HCT116 (cell line): ENCODE data around the gene LARP1. TPM values are rescaled to one million over a fixed set of nuclear protein-coding genes. Genes with fewer than 3 reads are reported as not detected.

ENCODE experiments used
- ATAC-seq: fragments of 200-7000 bp; cut with Tn5 transposase; 2 replicates; pipeline ENCODE4 v1.9.1; 2020; ENCODE audit warnings: mild to moderate bottlenecking, moderate library complexity
- BruUV-seq: library from RNA; stranded (reverse); fragments of 400-500 nt; replicated peaks from 2 replicates; lab custom pipeline; 2021; lab: Mats Ljungman, UMichigan
- CTCF ChIA-PET: fragments of 300-600 bp; sonication (Branson Sonifier 250); formaldehyde crosslinking; loops from one replicate; lab custom pipeline; 2021; ENCODE audit warnings: antibody characterized with exemption; lab: Charles Lee
- POLR2A ChIA-PET: fragments of 300-600, 350-600 bp; sonication (Branson Sonifier 250); formaldehyde crosslinking; loops from one replicate; lab custom pipeline; 2021; ENCODE audit warnings: antibody characterized with exemption; lab: Charles Lee
- RAD21 ChIA-PET, 2 experiments: fragments of 300-600 bp; sonication (Branson Sonifier 250); formaldehyde crosslinking; loops; one replicate each; lab custom pipeline; 2023; ENCODE audit warnings: low total read pairs in 2 of 2; ENCODE audit not compliant: uncharacterized antibody in 2 of 2, unreplicated experiment in 2 of 2, low non-redundant PET in 1 of 2; lab: Charles Lee
- DNase-seq: peaks from one replicate; pipeline ENCODE4 v3.0.0-alpha.2; 2010; ENCODE audit warnings: low read depth, low spot score
- H2AFZ ChIP-seq: fragments of 200-600 bp; shearing (Covaris generic), sonication (generic); 2 replicates; pipeline ENCODE4 v1.6.1; 2017; ENCODE audit warnings: low read depth, mixed run types, mixed read lengths, antibody characterized with exemption, low read length; ENCODE audit not compliant: poor library complexity, severe bottlenecking
- H3K27ac ChIP-seq: 2 replicates; pipeline ENCODE4 v1.5.1; 2012; ENCODE audit warnings: low read depth, low read length
- H3K27me3 ChIP-seq: fragments of 200-600 bp; sonication (generic); 2 replicates; pipeline ENCODE4 v1.6.1; 2016; ENCODE audit warnings: mixed run types, low read length, mixed read lengths; ENCODE audit not compliant: insufficient read depth
- H3K36me3 ChIP-seq, 2 experiments: fragments of 200-500 bp in 1 of 2; fragments of 200-600 bp in 1 of 2; sonication (Bioruptor generic) in 1 of 2; sonication (generic) in 1 of 2; 2 replicates each; pipeline versions ENCODE4 v1.5.1 to v1.6.1; 2014 to 2016; ENCODE audit warnings: low read length in 2 of 2, inconsistent platforms in 1 of 2, mixed read lengths in 1 of 2, mixed run types in 1 of 2; ENCODE audit not compliant: insufficient read depth in 2 of 2, control insufficient read depth in 1 of 2
- H3K4me1 ChIP-seq, 2 experiments: fragments of 200-600 bp in 1 of 2; sonication (generic) in 1 of 2; 2 replicates each; pipeline versions ENCODE4 v1.5.1 to v1.6.1; 2012 to 2017; ENCODE audit warnings: low read length in 2 of 2, inconsistent platforms in 1 of 2, mild to moderate bottlenecking in 1 of 2, mixed read lengths in 1 of 2, mixed run types in 1 of 2, moderate library complexity in 1 of 2; ENCODE audit not compliant: insufficient read depth in 2 of 2, control insufficient read depth in 1 of 2
- H3K4me2 ChIP-seq: fragments of 200-600 bp; sonication (generic); 2 replicates; pipeline ENCODE4 v1.6.1; 2017; ENCODE audit warnings: mixed run types, low read length, mixed read lengths
- H3K4me3 ChIP-seq, 2 experiments: fragments of 200-600 bp in 1 of 2; sonication (generic) in 1 of 2; replicated peaks in 1 of 2; 2 replicates each; pipeline ENCODE4 v1.5.1; 2011 to 2016; ENCODE audit warnings: low read length in 2 of 2, control low read depth in 1 of 2, low read depth in 1 of 2, mild to moderate bottlenecking in 1 of 2, mixed read lengths in 1 of 2, mixed run types in 1 of 2
- H3K79me2 ChIP-seq: fragments of 200-600 bp; sonication (generic); 2 replicates; pipeline ENCODE4 v1.6.1; 2017; ENCODE audit warnings: mild to moderate bottlenecking, mixed run types, low read length, moderate library complexity, mixed read lengths; ENCODE audit not compliant: insufficient read depth
- H3K9ac ChIP-seq: fragments of 200-600 bp; sonication (generic); 2 replicates; pipeline ENCODE4 v1.6.1; 2016; ENCODE audit warnings: low read length, mixed read lengths
- H3K9me2 ChIP-seq: fragments of 200-600 bp; sonication (generic), shearing (Covaris generic); 2 replicates; pipeline ENCODE4 v1.6.1; 2017; ENCODE audit warnings: mixed run types, mild to moderate bottlenecking, moderate library complexity; ENCODE audit not compliant: insufficient read depth
- H3K9me3 ChIP-seq, 2 experiments: fragments of 200-500 bp in 1 of 2; fragments of 200-600 bp in 1 of 2; sonication (Bioruptor generic) in 1 of 2; sonication (generic) in 1 of 2; 2 replicates each; pipeline ENCODE4 v1.6.1; 2014 to 2017; ENCODE audit warnings: low read length in 2 of 2, mixed read lengths in 2 of 2, inconsistent platforms in 1 of 2, low read depth in 1 of 2, mild to moderate bottlenecking in 1 of 2, mixed run types in 1 of 2, moderate library complexity in 1 of 2; ENCODE audit not compliant: control insufficient read depth in 1 of 2, insufficient read depth in 1 of 2
- H4K20me1 ChIP-seq: fragments of 200-600 bp; sonication (generic), shearing (Covaris generic); 2 replicates; pipeline ENCODE4 v1.6.1; 2017; ENCODE audit warnings: mixed run types, mild to moderate bottlenecking, moderate library complexity; ENCODE audit not compliant: insufficient read depth
- CBX3 ChIP-seq: IDR thresholded peaks from 2 replicates; pipeline ENCODE4 v1.6.1; 2012; ENCODE audit warnings: low read depth
- CEBPB ChIP-seq: IDR thresholded peaks from 2 replicates; pipeline ENCODE4 v1.6.1; 2012; ENCODE audit warnings: low read depth
- CTCF ChIP-seq, 3 experiments: fragments of 200-600 bp in 1 of 3; sonication (generic) in 1 of 3; IDR thresholded peaks in 2 of 3; conservative IDR thresholded peaks in 1 of 3; 2 replicates each; pipeline ENCODE4 v1.5.1; 2012 to 2017; ENCODE audit warnings: low read depth in 2 of 3, low read length in 2 of 3, antibody characterized with exemption in 1 of 3, borderline replicate concordance in 1 of 3, control low read depth in 1 of 3, mild to moderate bottlenecking in 1 of 3, mixed read lengths in 1 of 3, mixed run types in 1 of 3, moderate library complexity in 1 of 3; ENCODE audit not compliant: insufficient read depth in 1 of 3
- EGR1 ChIP-seq: IDR thresholded peaks from 2 replicates; pipeline ENCODE4 v1.6.1; 2012; ENCODE audit warnings: low read depth
- ELF1 ChIP-seq: IDR thresholded peaks from 2 replicates; pipeline ENCODE4 v1.6.1; 2012; ENCODE audit warnings: low read depth, borderline replicate concordance
- EZH2 ChIP-seq: fragments of 200-600 bp; sonication (generic); IDR thresholded peaks from 2 replicates; pipeline ENCODE4 v1.6.1; 2017; ENCODE audit warnings: antibody characterized with exemption, mixed run types
- EZH2phosphoT487 ChIP-seq: fragments of 200-600 bp; IDR thresholded peaks from 2 replicates; pipeline ENCODE4 v1.6.1; 2018; ENCODE audit warnings: antibody characterized with exemption, borderline replicate concordance
- FOSL1 ChIP-seq: IDR thresholded peaks from 2 replicates; pipeline ENCODE4 v1.6.1; 2012; ENCODE audit warnings: low read depth
- POLR2AphosphoS5 ChIP-seq: IDR thresholded peaks from 2 replicates; pipeline ENCODE4 v1.6.1; 2011; ENCODE audit warnings: mild to moderate bottlenecking, low read depth, low read length, moderate library complexity
- RAD21 ChIP-seq: IDR thresholded peaks from 2 replicates; pipeline ENCODE4 v1.6.1; 2012; ENCODE audit warnings: low read depth, mild to moderate bottlenecking
- SIN3A ChIP-seq: IDR thresholded peaks from 2 replicates; pipeline ENCODE4 v1.6.1; 2012; ENCODE audit warnings: low read depth
- SP1 ChIP-seq: IDR thresholded peaks from 2 replicates; pipeline ENCODE4 v1.6.1; 2012; ENCODE audit warnings: low read depth
- SRF ChIP-seq: IDR thresholded peaks from 2 replicates; pipeline ENCODE4 v1.6.1; 2012; ENCODE audit warnings: low read depth
- TCF7L2 ChIP-seq: IDR thresholded peaks from 2 replicates; pipeline ENCODE4 v1.7.0; 2011; ENCODE audit warnings: borderline replicate concordance, inconsistent platforms; ENCODE audit not compliant: insufficient read depth, insufficient read length; ENCODE audit errors: extremely low read depth
- YY1 ChIP-seq: IDR thresholded peaks from 2 replicates; pipeline ENCODE4 v1.6.1; 2011; ENCODE audit warnings: low read length, low read depth, moderate library complexity, mild to moderate bottlenecking; ENCODE audit not compliant: insufficient replicate concordance; ENCODE audit errors: extremely low read depth
- ZBTB33 ChIP-seq: IDR thresholded peaks from 2 replicates; pipeline ENCODE4 v1.6.1; 2011; ENCODE audit warnings: mild to moderate bottlenecking, low read length, moderate library complexity; ENCODE audit not compliant: insufficient replicate concordance; ENCODE audit errors: extremely low read depth
- ZFX ChIP-seq: fragments of 450-650 bp; IDR thresholded peaks from 2 replicates; pipeline ENCODE4 v1.6.1; 2017
- intact Hi-C: fragments of 100-400 bp; cut with micrococcal nuclease; formaldehyde crosslinking; loops from 2 replicates; pipeline ENCODE4 v1.10.0; 2022
- total RNA-seq: library from RNA; stranded (reverse); gene quantifications from one replicate; pipeline ENCODE4 v1.2.1, GENCODE V29; 2021; ENCODE audit not compliant: unreplicated experiment
- TF ChIP-seq, protein P1 (sequence below): IDR thresholded peaks from 2 replicates; pipeline ENCODE4 v1.6.1; 2012
- TF ChIP-seq, protein P2 (sequence below): IDR thresholded peaks from 2 replicates; pipeline ENCODE4 v1.6.1; 2012; ENCODE audit warnings: low read depth
- TF ChIP-seq, protein P3 (sequence below): IDR thresholded peaks from 2 replicates; pipeline ENCODE4 v1.6.1; 2012

Gene LARP1
- total RNA-seq, 1 experiment from 2014 or later, result 201 TPM

- Histone ChIP-seq H4K20me1 (peaks cover 10% of the 10 kb centered on the region; the same call in 1 of the 2 replicates), H3K9me2 (no peaks in the 10 kb centered on the region), H2AFZ (no peak overlapping the region), H3K4me2 (no peak overlapping the region), H3K4me1 (no peaks in the 10 kb centered on the region), H3K79me2 (peaks cover 74% of the 10 kb centered on the region), H3K9me3 (no peaks in the 10 kb centered on the region), H3K9ac (no peak overlapping the region), H3K36me3 (peaks cover 41 to 64% of the 10 kb centered on the region in 2 experiments), H3K27me3 (no peaks in the 10 kb centered on the region), H3K27ac (0 out of 2 replicates have a peak overlapping the region, but pooled peaks have one; percentile 2), H3K4me3 (no peak overlapping the region)
- ATAC-seq (no peak), DNase-seq (no peak)
- TF ChIP-seq EGR1 (no peak), CEBPB (no peak), CTCF (IDR thresholded peaks at IDR 0.05 in 2 of 3, conservative IDR thresholded peaks at IDR 0.05 in 1 of 3; ENCODE audit: borderline replicate concordance in 1 of 3, insufficient read depth in 1 of 3, low read depth in 2 of 3, low read length in 2 of 3) (no peak), EZH2 (no peak), SRF (no peak), ZFX (no peak), POLR2AphosphoS5 (no peak), TCF7L2 (no peak), ZBTB33 (no peak), YY1 (no peak), EZH2phosphoT487 (no peak), CBX3 (no peak), FOSL1 (no peak), SIN3A (no peak), RAD21 (no peak), ELF1 (no peak), SP1 (no peak)
- TF ChIP-seq, protein P1, sequence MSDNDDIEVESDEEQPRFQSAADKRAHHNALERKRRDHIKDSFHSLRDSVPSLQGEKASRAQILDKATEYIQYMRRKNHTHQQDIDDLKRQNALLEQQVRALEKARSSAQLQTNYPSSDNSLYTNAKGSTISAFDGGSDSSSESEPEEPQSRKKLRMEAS, result no peak
- TF ChIP-seq, protein P2, sequence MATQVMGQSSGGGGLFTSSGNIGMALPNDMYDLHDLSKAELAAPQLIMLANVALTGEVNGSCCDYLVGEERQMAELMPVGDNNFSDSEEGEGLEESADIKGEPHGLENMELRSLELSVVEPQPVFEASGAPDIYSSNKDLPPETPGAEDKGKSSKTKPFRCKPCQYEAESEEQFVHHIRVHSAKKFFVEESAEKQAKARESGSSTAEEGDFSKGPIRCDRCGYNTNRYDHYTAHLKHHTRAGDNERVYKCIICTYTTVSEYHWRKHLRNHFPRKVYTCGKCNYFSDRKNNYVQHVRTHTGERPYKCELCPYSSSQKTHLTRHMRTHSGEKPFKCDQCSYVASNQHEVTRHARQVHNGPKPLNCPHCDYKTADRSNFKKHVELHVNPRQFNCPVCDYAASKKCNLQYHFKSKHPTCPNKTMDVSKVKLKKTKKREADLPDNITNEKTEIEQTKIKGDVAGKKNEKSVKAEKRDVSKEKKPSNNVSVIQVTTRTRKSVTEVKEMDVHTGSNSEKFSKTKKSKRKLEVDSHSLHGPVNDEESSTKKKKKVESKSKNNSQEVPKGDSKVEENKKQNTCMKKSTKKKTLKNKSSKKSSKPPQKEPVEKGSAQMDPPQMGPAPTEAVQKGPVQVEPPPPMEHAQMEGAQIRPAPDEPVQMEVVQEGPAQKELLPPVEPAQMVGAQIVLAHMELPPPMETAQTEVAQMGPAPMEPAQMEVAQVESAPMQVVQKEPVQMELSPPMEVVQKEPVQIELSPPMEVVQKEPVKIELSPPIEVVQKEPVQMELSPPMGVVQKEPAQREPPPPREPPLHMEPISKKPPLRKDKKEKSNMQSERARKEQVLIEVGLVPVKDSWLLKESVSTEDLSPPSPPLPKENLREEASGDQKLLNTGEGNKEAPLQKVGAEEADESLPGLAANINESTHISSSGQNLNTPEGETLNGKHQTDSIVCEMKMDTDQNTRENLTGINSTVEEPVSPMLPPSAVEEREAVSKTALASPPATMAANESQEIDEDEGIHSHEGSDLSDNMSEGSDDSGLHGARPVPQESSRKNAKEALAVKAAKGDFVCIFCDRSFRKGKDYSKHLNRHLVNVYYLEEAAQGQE, result no peak
- TF ChIP-seq, protein P3, sequence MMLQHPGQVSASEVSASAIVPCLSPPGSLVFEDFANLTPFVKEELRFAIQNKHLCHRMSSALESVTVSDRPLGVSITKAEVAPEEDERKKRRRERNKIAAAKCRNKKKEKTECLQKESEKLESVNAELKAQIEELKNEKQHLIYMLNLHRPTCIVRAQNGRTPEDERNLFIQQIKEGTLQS, result no peak
- intact Hi-C loops, result no loop called here
- CTCF ChIA-PET, result no interaction called here
- RAD21 ChIA-PET, result no interaction called here
- TSS peak; percentile 20 for BruUV-seq
- POLR2A ChIA-PET, result no interaction called here
Measured at GRCh38 chr5:154794525-154795234, 39.5 kb downstream of the LARP1 start.
